H1 (cell line): ENCODE data around the gene LAMB3. TPM values are rescaled to one million over a fixed set of nuclear protein-coding genes. Genes with fewer than 3 reads are reported as not detected.

Experiments used
- CTCF ChIA-PET: fragments of 300-600 bp; sonication (Branson Sonifier 250); formaldehyde crosslinking; loops from one replicate; lab custom pipeline; 2021; ENCODE audit not compliant: partially characterized antibody; lab: Charles Lee
- POLR2A ChIA-PET: fragments of 300-600 bp; sonication (Branson Sonifier 250); formaldehyde crosslinking; loops from one replicate; lab custom pipeline; 2021; ENCODE audit warnings: inconsistent platforms; ENCODE audit not compliant: partially characterized antibody; lab: Charles Lee
- DNase-seq, 2 experiments: peaks; one replicate each; pipeline versions ENCODE4 v3.0.0 to v3.0.0-alpha.2; 2010 to 2022; ENCODE audit warnings: low spot score in 2 of 2, low read depth in 1 of 2, mixed read lengths in 1 of 2
- FAIRE-seq: peaks from 2 replicates; lab custom pipeline; 2011; peaks lifted over from hg19 to GRCh38; lab: Jason Lieb, UNC
- H2AFZ ChIP-seq: 2 replicates; pipeline ENCODE4 v1.8.1; 2012; ENCODE audit warnings: low read length, inconsistent platforms
- H2AK5ac ChIP-seq: 2 replicates; pipeline ENCODE4 v1.6.1; 2013; ENCODE audit warnings: low read depth, low read length
- H2BK120ac ChIP-seq: replicated peaks from 2 replicates; pipeline ENCODE3; 2013; ENCODE audit warnings: low read depth, low read length, inconsistent platforms
- H2BK12ac ChIP-seq: 2 replicates; pipeline ENCODE4 v1.6.1; 2013; ENCODE audit warnings: low read depth, low read length
- H2BK15ac ChIP-seq: 2 replicates; pipeline ENCODE4 v1.6.1; 2013; ENCODE audit warnings: low read length
- H2BK20ac ChIP-seq: 2 replicates; pipeline ENCODE4 v1.6.1; 2013; ENCODE audit warnings: low read length
- H2BK5ac ChIP-seq: 2 replicates; pipeline ENCODE4 v1.6.1; 2013; ENCODE audit warnings: low read depth, low read length
- H3K14ac ChIP-seq: 2 replicates; pipeline ENCODE4 v1.6.1; 2013; ENCODE audit warnings: inconsistent platforms; ENCODE audit not compliant: insufficient read length
- H3K18ac ChIP-seq: 2 replicates; pipeline ENCODE4 v1.6.1; 2013; ENCODE audit warnings: low read length; ENCODE audit errors: extremely low read depth
- H3K23ac ChIP-seq: 2 replicates; pipeline ENCODE4 v1.6.1; 2013; ENCODE audit warnings: inconsistent platforms; ENCODE audit not compliant: insufficient read length
- H3K23me2 ChIP-seq: 2 replicates; pipeline ENCODE4 v1.6.1; 2013; ENCODE audit warnings: low read depth, low read length
- H3K27ac ChIP-seq: 2 replicates; pipeline ENCODE4 v1.6.1; 2011; ENCODE audit warnings: low read depth, low read length, inconsistent platforms
- H3K27me3 ChIP-seq, 4 experiments: replicated peaks in 1 of 4; 1 replicate in 1 of 4; 2 replicates in 3 of 4; pipeline versions ENCODE4 v1.6.1 to v1.8.1; 2011 to 2013; ENCODE audit warnings: low read length in 3 of 4, mild to moderate bottlenecking in 3 of 4, inconsistent platforms in 2 of 4, mixed read lengths in 2 of 4, moderate library complexity in 1 of 4; ENCODE audit not compliant: control insufficient read depth in 3 of 4, insufficient read depth in 3 of 4; ENCODE audit errors: extremely low read depth in 1 of 4
- H3K36me3 ChIP-seq, 4 experiments: 2 replicates each; pipeline versions ENCODE4 v1.6.1 to v1.8.1; 2011 to 2013; ENCODE audit warnings: mild to moderate bottlenecking in 4 of 4, low read length in 3 of 4, moderate library complexity in 2 of 4, control low read depth in 1 of 4, inconsistent platforms in 1 of 4; ENCODE audit not compliant: insufficient read depth in 4 of 4, control insufficient read depth in 2 of 4
- H3K4ac ChIP-seq: replicated peaks from 2 replicates; pipeline ENCODE3; 2013; ENCODE audit warnings: low read length, low read depth, mixed read lengths, inconsistent platforms; ENCODE audit not compliant: insufficient read length
- H3K4me1 ChIP-seq, 4 experiments: replicated peaks in 1 of 4; 1 replicate in 1 of 4; 2 replicates in 3 of 4; pipeline versions ENCODE4 v1.6.1 to v1.8.1; 2011 to 2013; ENCODE audit warnings: low read length in 3 of 4, inconsistent platforms in 2 of 4, mixed read lengths in 1 of 4; ENCODE audit not compliant: insufficient read depth in 4 of 4, control insufficient read depth in 3 of 4
- H3K4me2 ChIP-seq, 2 experiments: 2 replicates each; pipeline versions ENCODE4 v1.6.1 to v1.8.1; 2011 to 2013; ENCODE audit warnings: low read depth in 2 of 2, low read length in 2 of 2, control low read depth in 1 of 2, inconsistent platforms in 1 of 2, mild to moderate bottlenecking in 1 of 2; ENCODE audit not compliant: insufficient read depth in 1 of 2
- H3K4me3 ChIP-seq, 4 experiments: fragments of 200-600, 300-600 bp in 1 of 4; sonication (generic), shearing (Covaris generic), sonication (Bioruptor Twin) in 1 of 4; 2 replicates each; pipeline versions ENCODE4 v1.5.1 to v1.8.1; 2011 to 2016; ENCODE audit warnings: low read length in 4 of 4, low read depth in 3 of 4, control low read depth in 2 of 4, inconsistent platforms in 2 of 4, mild to moderate bottlenecking in 2 of 4, mixed read lengths in 1 of 4, moderate library complexity in 1 of 4; ENCODE audit not compliant: insufficient read depth in 2 of 4; ENCODE audit errors: extremely low read depth in 1 of 4
- H3K56ac ChIP-seq: replicated peaks from 2 replicates; pipeline ENCODE3; 2013; ENCODE audit warnings: low read depth, mild to moderate bottlenecking, mixed read lengths, low read length, inconsistent platforms; ENCODE audit not compliant: insufficient read length
- H3K79me1 ChIP-seq: 2 replicates; pipeline ENCODE4 v1.6.1; 2013; ENCODE audit warnings: low read depth, low read length, control low read depth
- H3K79me2 ChIP-seq, 2 experiments: 2 replicates each; pipeline versions ENCODE4 v1.6.1 to v1.8.1; 2012 to 2013; ENCODE audit warnings: low read length in 2 of 2, mild to moderate bottlenecking in 2 of 2, inconsistent platforms in 1 of 2; ENCODE audit not compliant: insufficient read depth in 2 of 2, control insufficient read depth in 1 of 2
- H3K9ac ChIP-seq, 4 experiments: replicated peaks in 1 of 4; 1 replicate in 1 of 4; 2 replicates in 3 of 4; pipeline versions ENCODE4 v1.6.1 to v1.8.1; 2011 to 2013; ENCODE audit warnings: low read depth in 3 of 4, low read length in 3 of 4, control low read depth in 2 of 4, mild to moderate bottlenecking in 2 of 4, moderate library complexity in 2 of 4, inconsistent platforms in 1 of 4; ENCODE audit errors: extremely low read depth in 1 of 4
- H3K9me3 ChIP-seq, 2 experiments: 2 replicates each; pipeline versions ENCODE4 v1.6.1 to v1.8.1; 2012 to 2013; ENCODE audit warnings: mild to moderate bottlenecking in 2 of 2, moderate library complexity in 2 of 2, control low read depth in 1 of 2, inconsistent platforms in 1 of 2, low read depth in 1 of 2, low read length in 1 of 2, mixed read lengths in 1 of 2; ENCODE audit not compliant: insufficient read depth in 2 of 2
- H4K20me1 ChIP-seq, 2 experiments: replicated peaks in 1 of 2; 2 replicates each; pipeline versions ENCODE3 to v1.8.1; 2011 to 2013; ENCODE audit warnings: inconsistent platforms in 2 of 2, low read length in 2 of 2, mild to moderate bottlenecking in 1 of 2; ENCODE audit not compliant: insufficient read depth in 2 of 2, control insufficient read depth in 1 of 2
- H4K5ac ChIP-seq: 2 replicates; pipeline ENCODE4 v1.6.1; 2013; ENCODE audit warnings: low read length, low read depth, mixed read lengths, inconsistent platforms; ENCODE audit not compliant: insufficient read length
- H4K8ac ChIP-seq: 2 replicates; pipeline ENCODE4 v1.8.0; 2013; ENCODE audit warnings: mild to moderate bottlenecking, moderate library complexity, low read length, inconsistent platforms; ENCODE audit not compliant: insufficient read depth; ENCODE audit errors: extremely low read depth
- H4K91ac ChIP-seq: replicated peaks from 2 replicates; pipeline ENCODE3; 2013; ENCODE audit warnings: low read length, mixed read lengths, inconsistent platforms; ENCODE audit not compliant: insufficient read length
- ASH2L ChIP-seq: fragments of 200-600, 300-600 bp; sonication (generic); IDR thresholded peaks from one replicate; pipeline ENCODE4 v1.7.1; 2017; ENCODE audit warnings: low read length
- CHD2 ChIP-seq: IDR thresholded peaks from 2 replicates; pipeline ENCODE4 v1.6.1; 2012; ENCODE audit warnings: low read length, improper control_type of control experiment
- EP300 ChIP-seq, 2 experiments: IDR thresholded peaks; 1 replicate in 1 of 2; 2 replicates in 1 of 2; pipeline ENCODE4 v1.6.1; 2011 to 2012; ENCODE audit warnings: low read depth in 2 of 2, low read length in 2 of 2, mild to moderate bottlenecking in 2 of 2, borderline replicate concordance in 1 of 2, inconsistent platforms in 1 of 2, moderate library complexity in 1 of 2
- GABPA ChIP-seq: IDR thresholded peaks from 2 replicates; pipeline ENCODE4 v1.6.1; 2011; ENCODE audit warnings: mild to moderate bottlenecking, low read length, moderate library complexity, borderline replicate concordance; ENCODE audit not compliant: insufficient read depth
- HDAC2 ChIP-seq, 2 experiments: fragments of 300-600 bp in 1 of 2; sonication (generic) in 1 of 2; IDR thresholded peaks; 2 replicates each; pipeline ENCODE4 v1.6.1; 2011 to 2012; ENCODE audit warnings: low read depth in 2 of 2, low read length in 2 of 2, mild to moderate bottlenecking in 2 of 2, moderate library complexity in 2 of 2, borderline replicate concordance in 1 of 2, inconsistent platforms in 1 of 2
- JUN ChIP-seq: IDR thresholded peaks from 2 replicates; pipeline ENCODE4 v1.6.1; 2011; ENCODE audit warnings: low read depth, mild to moderate bottlenecking, improper control_type of control experiment, low read length
- POLR2A ChIP-seq, 2 experiments: IDR thresholded peaks; 1 replicate in 1 of 2; 2 replicates in 1 of 2; pipeline ENCODE4 v1.6.1; 2011; ENCODE audit warnings: low read depth in 2 of 2, low read length in 2 of 2, mild to moderate bottlenecking in 2 of 2; ENCODE audit errors: control extremely low read depth in 1 of 2
- SIX5 ChIP-seq: IDR thresholded peaks from 2 replicates; pipeline ENCODE4 v1.6.1; 2011; ENCODE audit warnings: mild to moderate bottlenecking, low read depth, low read length
- SP4 ChIP-seq: IDR thresholded peaks from 2 replicates; pipeline ENCODE4 v1.6.1; 2012; ENCODE audit warnings: low read length, inconsistent platforms
- SUZ12 ChIP-seq: fragments of 200-600 bp; sonication (generic); IDR thresholded peaks from 2 replicates; pipeline ENCODE4 v1.6.1; 2012; ENCODE audit warnings: mild to moderate bottlenecking, inconsistent platforms, low read length, moderate library complexity, mixed read lengths
- WGBS, 2 experiments: shearing (Covaris generic) in 1 of 2; methylation state at CpG; one replicate each; pipeline versions ENCODE4 v1.1.6 to v1.1.7; 2013 to 2015; ENCODE audit warnings: low lambda C conversion rate in 2 of 2, mixed read lengths in 2 of 2, inconsistent platforms in 1 of 2, low coverage in 1 of 2, missing lambda C conversion rate in 1 of 2; ENCODE audit not compliant: insufficient replicate concordance in 2 of 2, insufficient coverage in 1 of 2, insufficient read length in 1 of 2; ENCODE audit errors: extremely low coverage in 1 of 2, missing lambda C conversion rate in 1 of 2; 5-methylcytosine and 5-hydroxymethylcytosine counted together
- polyA plus RNA-seq, 7 experiments: library from polyadenylated mRNA; depleted of rRNA in 3 of 7; stranded (reverse) in 5 of 7; unstranded in 2 of 7; fragments of >200 nt in 5 of 7; fragments of 200-250 nt in 2 of 7; gene quantifications; 1 replicate in 5 of 7; 2 replicates in 1 of 7; 4 replicates in 1 of 7; pipeline versions ENCODE4 v1.2.1 to v1.2.3, GENCODE V29; 2011 to 2013; ENCODE audit warnings: missing spikeins in 2 of 7, mixed read lengths in 2 of 7
- total RNA-seq: library from RNA; stranded (reverse); fragmentation: NEBNext Ultra II Directional; extraction: Animal tissue kit (Norgen Biotek cat#: 25700); gene quantifications from 2 replicates; pipeline ENCODE4 v1.2.1, GENCODE V29; 2021

LAMB3 gene
- total and polyA plus RNA-seq, 2 of the 8 experiments (the other 6 are each of a cell fraction or from before 2014, with no cell fraction given) = 0.45 to 0.50 TPM

- no peak overlapping the region for H3K4me2 ChIP-seq
- H3K23ac ChIP-seq = no peak overlapping the region
- H3K56ac ChIP-seq = no peak overlapping the region
- H2BK15ac ChIP-seq = no peak overlapping the region
- H3K4me1 ChIP-seq = no peaks in the 10 kb centered on the region
- no peak overlapping the region for H4K91ac ChIP-seq
- DNase-seq = no peak
- no peak overlapping the region for H3K18ac ChIP-seq
- no peaks in the 10 kb centered on the region for H3K27me3 ChIP-seq
- no peak overlapping the region for H2BK120ac ChIP-seq
- H3K79me2 ChIP-seq = no peaks in the 10 kb centered on the region
- no peak for FAIRE-seq
- no peak overlapping the region for H3K4me3 ChIP-seq
- no peak overlapping the region for H3K4ac ChIP-seq
- no peaks in the 10 kb centered on the region for H3K79me1 ChIP-seq
- no peak overlapping the region for H3K27ac ChIP-seq
- H2BK20ac ChIP-seq = no peak overlapping the region
- CTCF ChIA-PET = interaction anchor here (0.6 to 28.8 kb wide), 11 partner anchors 12 to 141 kb away, joined by 3 to 636 read pairs (median 6); partner anchors contain the start of gene CAMK1G
- H2AFZ ChIP-seq = no peak overlapping the region
- H3K36me3 ChIP-seq = no peaks in the 10 kb centered on the region
- H4K20me1 ChIP-seq = no peaks in the 10 kb centered on the region
- no peaks in the 10 kb centered on the region for H3K9me3 ChIP-seq
- H3K14ac ChIP-seq = no peak overlapping the region
- H4K5ac ChIP-seq = no peak overlapping the region
- H2AK5ac ChIP-seq = no peak overlapping the region
- H4K8ac ChIP-seq = no peak overlapping the region
- POLR2A ChIA-PET = interaction anchor here (1.2 kb wide), 1 partner anchor 8 kb away, joined by 3 read pairs; no protein-coding TSS in a partner anchor
- H3K23me2 ChIP-seq = no peaks in the 10 kb centered on the region
- no peak overlapping the region for H2BK5ac ChIP-seq
- no peak overlapping the region for H2BK12ac ChIP-seq
- 100% methylated on average over 1 of the region's 1 CpG; no CpG with 5 or more reads in 1 of the 2 experiments for WGBS, 2 experiments
- TF ChIP-seq CHD2 (no peak), POLR2A (IDR thresholded peaks at IDR 0.05; ENCODE audit: control extremely low read depth in 1 of 2, low read depth in 2 of 2, low read length in 2 of 2) (no peak), SIX5 (no peak), EP300 (IDR thresholded peaks at IDR 0.05; ENCODE audit: borderline replicate concordance in 1 of 2, low read depth in 2 of 2, low read length in 2 of 2) (no peak), GABPA (no peak), SP4 (no peak), HDAC2 (IDR thresholded peaks at IDR 0.05; ENCODE audit: borderline replicate concordance in 1 of 2, low read depth in 2 of 2, low read length in 2 of 2) (no peak), SUZ12 (no peak), JUN (no peak), ASH2L (no peak)
- TF ChIP-seq, all 59 proteins: peak for 0
- no peak overlapping the region for H3K9ac ChIP-seq
Measured at GRCh38 chr1:209607102-209607794, 45.0 kb downstream of the LAMB3 start.
